Stimulated activated naive CD8-positive, alpha-beta T cell treated with anti-CD3 and anti-CD28 coated beads, Interleukin-15, amount 100 ng/mL, for 72 hours (primary cell): ENCODE data around the gene DPF3.

ENCODE experiments used
- ATAC-seq: fragments of 150-1000 bp; cut with Tn5 transposase; 2 replicates; pipeline ENCODE4 v1.10.0; 2021; ENCODE audit warnings: mild to moderate bottlenecking, moderate library complexity
- DNase-seq, 2 donors: peaks; one replicate each; pipeline ENCODE4 v3.0.0; 2021 to 2022
- H3K27ac Mint-ChIP-seq, 2 donors: one replicate each; pipeline ENCODE4 v1.8.0; 2022; ENCODE audit warnings: mild to moderate bottlenecking in 2 of 2, mixed read lengths in 2 of 2, moderate library complexity in 2 of 2
- H3K27me3 Mint-ChIP-seq: one replicate; pipeline ENCODE4 v1.8.0; 2022; ENCODE audit warnings: mixed read lengths
- H3K4me1 Mint-ChIP-seq: one replicate; pipeline ENCODE4 v1.8.0; 2022; ENCODE audit warnings: mild to moderate bottlenecking, mixed read lengths
- H3K4me3 Mint-ChIP-seq, 2 donors: one replicate each; pipeline ENCODE4 v1.8.0; 2022; ENCODE audit warnings: mild to moderate bottlenecking in 2 of 2, mixed read lengths in 2 of 2, moderate library complexity in 1 of 2
- H3K9me3 Mint-ChIP-seq, 2 donors: one replicate each; pipeline ENCODE4 v1.8.0; 2022; ENCODE audit warnings: mixed read lengths in 2 of 2

The DPF3 gene

GRCh38 chr14:72708222-72708621 lies 185.7 kb downstream of the DPF3 start:
- Mint-ChIP-seq H3K27me3 (no peaks in the 10 kb centered on the region), H3K4me1 (peaks cover 21% of the 10 kb centered on the region), H3K9me3 (no peaks in the 10 kb centered on the region), H3K27ac (no peak overlapping the region), H3K4me3 (no peak overlapping the region)
- no peak for ATAC-seq
- DNase-seq: no peak

- ATAC-seq (peak; percentile 91), DNase-seq (peak in 1 of 2 donors; percentile 33)
- Mint-ChIP-seq H3K27ac (no peak overlapping the region), H3K4me3 (no peak overlapping the region), H3K4me1 (peaks cover 19% of the 10 kb centered on the region), H3K9me3 (no peaks in the 10 kb centered on the region), H3K27me3 (no peaks in the 10 kb centered on the region)
These were observed 187.4 kb downstream of the DPF3 start for GRCh38 chr14:72706485-72706884.

- ATAC-seq: no peak
- no peak overlapping the region for H3K27ac Mint-ChIP-seq
- no peak overlapping the region for H3K4me3 Mint-ChIP-seq
- DNase-seq: no peak
- no peaks in the 10 kb centered on the region for H3K27me3 Mint-ChIP-seq
- no peaks in the 10 kb centered on the region for H3K9me3 Mint-ChIP-seq
- H3K4me1 Mint-ChIP-seq: peaks cover 24% of the 10 kb centered on the region
These were observed 189.4 kb downstream of the DPF3 start for GRCh38 chr14:72704502-72704901.

GRCh38 chr14:72701605-72702004 lies 192.3 kb downstream of the DPF3 start:
- Mint-ChIP-seq H3K27ac (no peak overlapping the region), H3K9me3 (no peaks in the 10 kb centered on the region)
- no peak for DNase-seq

GRCh38 chr14:72701237-72701565 lies 192.7 kb downstream of the DPF3 start:
- no peak for ATAC-seq
- Mint-ChIP-seq H3K4me1 (peaks cover 12% of the 10 kb centered on the region), H3K4me3 (no peak overlapping the region), H3K27me3 (no peaks in the 10 kb centered on the region), H3K27ac (no peak overlapping the region), H3K9me3 (no peaks in the 10 kb centered on the region)
- no peak for DNase-seq

More at GRCh38 chr14:72701605-72702004, 192.3 kb downstream of the DPF3 start:
- ATAC-seq: no peak
- Mint-ChIP-seq H3K4me3 (no peak overlapping the region), H3K27me3 (no peaks in the 10 kb centered on the region), H3K4me1 (peaks cover 16% of the 10 kb centered on the region)

GRCh38 chr14:72700338-72701236 lies 193.3 kb downstream of the DPF3 start:
- no peak for DNase-seq
- ATAC-seq: no peak
- no peaks in the 10 kb centered on the region for H3K9me3 Mint-ChIP-seq
- H3K4me1 Mint-ChIP-seq: peaks cover 9% of the 10 kb centered on the region
- no peak overlapping the region for H3K4me3 Mint-ChIP-seq
- H3K27ac Mint-ChIP-seq: peak overlapping the region in 1 of 2 donors; percentile 49
- H3K27me3 Mint-ChIP-seq: no peaks in the 10 kb centered on the region

- ATAC-seq (no peak), DNase-seq (no peak)
- peak overlapping the region; percentile 34 to 52 for H3K27ac Mint-ChIP-seq
- no peaks in the 10 kb centered on the region for H3K9me3 Mint-ChIP-seq
- H3K4me3 Mint-ChIP-seq: no peak overlapping the region
- peaks cover 9% of the 10 kb centered on the region for H3K4me1 Mint-ChIP-seq
- no peaks in the 10 kb centered on the region for H3K27me3 Mint-ChIP-seq
These were observed 194.0 kb downstream of the DPF3 start for GRCh38 chr14:72699852-72700257.

- H3K27ac Mint-ChIP-seq: peak overlapping the region; percentile 34 to 52
- no peaks in the 10 kb centered on the region for H3K27me3 Mint-ChIP-seq
- no peaks in the 10 kb centered on the region for H3K9me3 Mint-ChIP-seq
- no peak overlapping the region for H3K4me3 Mint-ChIP-seq
- H3K4me1 Mint-ChIP-seq: peaks cover 9% of the 10 kb centered on the region
- DNase-seq: no peak
- no peak for ATAC-seq
These were observed 194.5 kb downstream of the DPF3 start for GRCh38 chr14:72699443-72699842.

- Mint-ChIP-seq H3K27ac (no peak overlapping the region), H3K9me3 (no peaks in the 10 kb centered on the region), H3K27me3 (no peaks in the 10 kb centered on the region), H3K4me3 (no peak overlapping the region), H3K4me1 (no peaks in the 10 kb centered on the region)
- no peak for ATAC-seq
- no peak for DNase-seq
These were observed 201.2 kb downstream of the DPF3 start for GRCh38 chr14:72692696-72693095.

- no peak overlapping the region for H3K27ac Mint-ChIP-seq
- H3K9me3 Mint-ChIP-seq: no peaks in the 10 kb centered on the region
- no peak for DNase-seq
These were observed 203.6 kb downstream of the DPF3 start for GRCh38 chr14:72690324-72690723.

GRCh38 chr14:72688990-72689671 lies 204.8 kb downstream of the DPF3 start:
- H3K4me3 Mint-ChIP-seq: no peak overlapping the region
- H3K27me3 Mint-ChIP-seq: no peaks in the 10 kb centered on the region
- ATAC-seq (no peak), DNase-seq (no peak)
- no peak overlapping the region for H3K27ac Mint-ChIP-seq
- no peaks in the 10 kb centered on the region for H3K9me3 Mint-ChIP-seq
- no peaks in the 10 kb centered on the region for H3K4me1 Mint-ChIP-seq

More at GRCh38 chr14:72690324-72690723, 203.6 kb downstream of the DPF3 start:
- H3K27me3 Mint-ChIP-seq: no peaks in the 10 kb centered on the region
- no peaks in the 10 kb centered on the region for H3K4me1 Mint-ChIP-seq
- no peak overlapping the region for H3K4me3 Mint-ChIP-seq
- ATAC-seq: no peak

GRCh38 chr14:72686832-72687231 lies 207.1 kb downstream of the DPF3 start:
- DNase-seq (no peak), ATAC-seq (no peak)
- Mint-ChIP-seq H3K9me3 (no peaks in the 10 kb centered on the region), H3K27me3 (no peaks in the 10 kb centered on the region), H3K4me1 (no peaks in the 10 kb centered on the region), H3K27ac (no peak overlapping the region), H3K4me3 (no peak overlapping the region)

- H3K4me3 Mint-ChIP-seq: no peak overlapping the region
- H3K4me1 Mint-ChIP-seq: no peaks in the 10 kb centered on the region
- peak; percentile 35 for ATAC-seq
- no peaks in the 10 kb centered on the region for H3K27me3 Mint-ChIP-seq
- no peak for DNase-seq
- no peaks in the 10 kb centered on the region for H3K9me3 Mint-ChIP-seq
- no peak overlapping the region for H3K27ac Mint-ChIP-seq
These were observed 207.8 kb downstream of the DPF3 start for GRCh38 chr14:72686101-72686500.

- Mint-ChIP-seq H3K4me3 (no peak overlapping the region), H3K27me3 (no peaks in the 10 kb centered on the region), H3K9me3 (no peaks in the 10 kb centered on the region), H3K4me1 (no peaks in the 10 kb centered on the region), H3K27ac (no peak overlapping the region)
- no peak for DNase-seq
- ATAC-seq: no peak
These were observed 208.4 kb downstream of the DPF3 start for GRCh38 chr14:72685456-72685855.

GRCh38 chr14:72683787-72684186 lies 210.1 kb downstream of the DPF3 start:
- DNase-seq (no peak), ATAC-seq (no peak)
- H3K4me3 Mint-ChIP-seq: no peak overlapping the region
- H3K9me3 Mint-ChIP-seq: no peaks in the 10 kb centered on the region
- H3K27ac Mint-ChIP-seq: no peak overlapping the region
- H3K27me3 Mint-ChIP-seq: no peaks in the 10 kb centered on the region
- no peaks in the 10 kb centered on the region for H3K4me1 Mint-ChIP-seq

GRCh38 chr14:72682188-72682587 lies 211.7 kb downstream of the DPF3 start:
- no peak for DNase-seq
- no peak overlapping the region for H3K4me3 Mint-ChIP-seq
- no peak overlapping the region for H3K27ac Mint-ChIP-seq
- no peaks in the 10 kb centered on the region for H3K9me3 Mint-ChIP-seq
- H3K27me3 Mint-ChIP-seq: no peaks in the 10 kb centered on the region
- no peaks in the 10 kb centered on the region for H3K4me1 Mint-ChIP-seq
- no peak for ATAC-seq
